ENCODE results near the gene HARS2.
"Not testable (repeated sequence)": the region's sequence is repeated elsewhere in the genome, so short reads cannot be mapped to it uniquely, and the experiment has no call there.

The HARS2 gene

GRCh38 chr5:140690941-140691924 is at the start of gene HARS2, which contains the start of gene HARS1:
TSS of gene HARS2 (plus strand) at chr5:140691455. CDS start at chr5:140691649, 194 bp downstream.
TSS of gene HARS1 (minus strand) at chr5:140691370. CDS start at chr5:140691304, 66 bp downstream.
- H3K4me3 Mint-ChIP-seq = peak within 1 kb of the TSS; percentile 100
- peaks cover 16% of the 10 kb centered on the region for H3K36me3 Mint-ChIP-seq (ENCODE audit: low read depth)
- no peaks in the 10 kb centered on the region for H3K9me3 Mint-ChIP-seq
- peaks cover 32% of the 10 kb centered on the region for H3K4me1 Mint-ChIP-seq (ENCODE audit: low read depth)
- peak within 1 kb of the TSS; percentile 99 for H3K27ac Mint-ChIP-seq
- no peaks in the 10 kb centered on the region for H3K27me3 Mint-ChIP-seq (ENCODE audit: low read depth)

- Mint-ChIP-seq H3K36me3 (ENCODE audit: low read depth) (peaks cover 26% of the 10 kb centered on the region), H3K4me3 (no peak overlapping the region), H3K9me3 (no peaks in the 10 kb centered on the region), H3K27me3 (ENCODE audit: low read depth) (no peaks in the 10 kb centered on the region), H3K27ac (no peak overlapping the region), H3K4me1 (ENCODE audit: low read depth) (peaks cover 43% of the 10 kb centered on the region)
Measured at GRCh38 chr5:140641716-140642115, 49.5 kb upstream of the HARS2 start.

- Mint-ChIP-seq H3K36me3 (ENCODE audit: low read depth) (peaks cover 29% of the 10 kb centered on the region), H3K9me3 (no peaks in the 10 kb centered on the region), H3K27me3 (ENCODE audit: low read depth) (no peaks in the 10 kb centered on the region), H3K4me1 (ENCODE audit: low read depth) (peaks cover 43% of the 10 kb centered on the region), H3K27ac (peak overlapping the region; percentile 29), H3K4me3 (no peak overlapping the region)
Measured at GRCh38 chr5:140642718-140643117, 48.5 kb upstream of the HARS2 start.

GRCh38 chr5:140647042-140647419 is 44.2 kb upstream of the HARS2 start:
- Mint-ChIP-seq H3K27me3 (ENCODE audit: low read depth) (no peaks in the 10 kb centered on the region), H3K4me1 (ENCODE audit: low read depth) (peaks cover 26% of the 10 kb centered on the region)

GRCh38 chr5:140658870-140659269 is 32.4 kb upstream of the HARS2 start:
- peaks cover 6% of the 10 kb centered on the region for H3K4me1 Mint-ChIP-seq (ENCODE audit: low read depth)
- H3K27ac Mint-ChIP-seq = no peak overlapping the region
- H3K9me3 Mint-ChIP-seq = no peaks in the 10 kb centered on the region
- no peaks in the 10 kb centered on the region for H3K27me3 Mint-ChIP-seq (ENCODE audit: low read depth)
- peaks cover 53% of the 10 kb centered on the region for H3K36me3 Mint-ChIP-seq (ENCODE audit: low read depth)
- H3K4me3 Mint-ChIP-seq = no peak overlapping the region

More at GRCh38 chr5:140647042-140647419, 44.2 kb upstream of the HARS2 start:
- H3K27ac Mint-ChIP-seq = peak overlapping the region; percentile 99
- H3K4me3 Mint-ChIP-seq = peak overlapping the region; percentile 100
- H3K36me3 Mint-ChIP-seq (ENCODE audit: low read depth) = peaks cover 38% of the 10 kb centered on the region
- H3K9me3 Mint-ChIP-seq = no peaks in the 10 kb centered on the region

- not testable (repeated sequence) for H3K4me3 Mint-ChIP-seq; H3K27me3 Mint-ChIP-seq (ENCODE audit: low read depth); H3K9me3 Mint-ChIP-seq; H3K27ac Mint-ChIP-seq
- Mint-ChIP-seq H3K36me3 (ENCODE audit: low read depth) (peaks cover 50% of the 10 kb centered on the region), H3K4me1 (ENCODE audit: low read depth) (peaks cover 12% of the 10 kb centered on the region)
Measured at GRCh38 chr5:140660371-140660770, 30.9 kb upstream of the HARS2 start.

GRCh38 chr5:140664030-140664358 is 27.3 kb upstream of the HARS2 start:
- Mint-ChIP-seq H3K4me1 (ENCODE audit: low read depth) (peaks cover 27% of the 10 kb centered on the region), H3K36me3 (ENCODE audit: low read depth) (peaks cover 56% of the 10 kb centered on the region), H3K4me3 (peak overlapping the region; percentile 97), H3K9me3 (no peaks in the 10 kb centered on the region), H3K27me3 (ENCODE audit: low read depth) (no peaks in the 10 kb centered on the region), H3K27ac (peak overlapping the region; percentile 84)

GRCh38 chr5:140664359-140665119 is 26.7 kb upstream of the HARS2 start, which contains the start of gene WDR55:
TSS of gene WDR55 (plus strand) at chr5:140664904. CDS start at chr5:140664913, 9 bp downstream.
- Mint-ChIP-seq H3K9me3 (no peaks in the 10 kb centered on the region), H3K27me3 (ENCODE audit: low read depth) (no peaks in the 10 kb centered on the region), H3K4me3 (peak within 1 kb of the TSS; percentile 97), H3K36me3 (ENCODE audit: low read depth) (peaks cover 57% of the 10 kb centered on the region), H3K4me1 (ENCODE audit: low read depth) (peaks cover 29% of the 10 kb centered on the region), H3K27ac (peak within 1 kb of the TSS; percentile 84)

GRCh38 chr5:140671035-140671434 is 20.2 kb upstream of the HARS2 start:
- H3K27ac Mint-ChIP-seq; H3K4me3 Mint-ChIP-seq; H3K9me3 Mint-ChIP-seq; H3K27me3 Mint-ChIP-seq (ENCODE audit: low read depth): not testable (repeated sequence)
- Mint-ChIP-seq H3K4me1 (ENCODE audit: low read depth) (peaks cover 19% of the 10 kb centered on the region), H3K36me3 (ENCODE audit: low read depth) (peaks cover 47% of the 10 kb centered on the region)

GRCh38 chr5:140671472-140672125 is 19.7 kb upstream of the HARS2 start:
- no peak overlapping the region for H3K27ac Mint-ChIP-seq
- no peak overlapping the region for H3K4me3 Mint-ChIP-seq
- no peaks in the 10 kb centered on the region for H3K9me3 Mint-ChIP-seq
- peaks cover 50% of the 10 kb centered on the region for H3K36me3 Mint-ChIP-seq (ENCODE audit: low read depth)
- H3K4me1 Mint-ChIP-seq (ENCODE audit: low read depth) = peaks cover 16% of the 10 kb centered on the region
- H3K27me3 Mint-ChIP-seq (ENCODE audit: low read depth) = no peaks in the 10 kb centered on the region

GRCh38 chr5:140672455-140673186 is 18.6 kb upstream of the HARS2 start:
- H3K27me3 Mint-ChIP-seq (ENCODE audit: low read depth) = no peaks in the 10 kb centered on the region

GRCh38 chr5:140673187-140673976 is 17.9 kb upstream of the HARS2 start, which contains the start of gene DND1:
TSS of gene DND1 (minus strand) at chr5:140673576. CDS start at chr5:140673542, 34 bp downstream.
- no peaks in the 10 kb centered on the region for H3K27me3 Mint-ChIP-seq (ENCODE audit: low read depth)
- H3K4me3 Mint-ChIP-seq = no peak within 1 kb of the TSS
- peaks cover 11% of the 10 kb centered on the region for H3K4me1 Mint-ChIP-seq (ENCODE audit: low read depth)
- no peaks in the 10 kb centered on the region for H3K9me3 Mint-ChIP-seq
- H3K27ac Mint-ChIP-seq = peak within 1 kb of the TSS; percentile 46
- H3K36me3 Mint-ChIP-seq (ENCODE audit: low read depth) = peaks cover 49% of the 10 kb centered on the region

More at GRCh38 chr5:140672455-140673186, 18.6 kb upstream of the HARS2 start:
- no peaks in the 10 kb centered on the region for H3K9me3 Mint-ChIP-seq
- peaks cover 49% of the 10 kb centered on the region for H3K36me3 Mint-ChIP-seq (ENCODE audit: low read depth)
- no peak overlapping the region for H3K27ac Mint-ChIP-seq
- peaks cover 7% of the 10 kb centered on the region for H3K4me1 Mint-ChIP-seq (ENCODE audit: low read depth)
- H3K4me3 Mint-ChIP-seq = no peak overlapping the region

- H3K27ac Mint-ChIP-seq = peak overlapping the region; percentile 46
- no peaks in the 10 kb centered on the region for H3K27me3 Mint-ChIP-seq (ENCODE audit: low read depth)
- H3K36me3 Mint-ChIP-seq (ENCODE audit: low read depth) = peaks cover 43% of the 10 kb centered on the region
- no peak overlapping the region for H3K4me3 Mint-ChIP-seq
- peaks cover 9% of the 10 kb centered on the region for H3K4me1 Mint-ChIP-seq (ENCODE audit: low read depth)
- no peaks in the 10 kb centered on the region for H3K9me3 Mint-ChIP-seq
Measured at GRCh38 chr5:140674211-140674610, 17.0 kb upstream of the HARS2 start.
